GM21619 (cell line): ENCODE data around the gene OTOS.
A peak's percentile ranks its signal among the peaks of the same experiment; 100 is the strongest.

Source experiments
- ATAC-seq: cut with Tn5 transposase; IDR thresholded peaks from one replicate; pipeline ENCODE4 v1.9.1; 2021; ENCODE audit not compliant: unreplicated experiment

OTOS gene

DNA sequence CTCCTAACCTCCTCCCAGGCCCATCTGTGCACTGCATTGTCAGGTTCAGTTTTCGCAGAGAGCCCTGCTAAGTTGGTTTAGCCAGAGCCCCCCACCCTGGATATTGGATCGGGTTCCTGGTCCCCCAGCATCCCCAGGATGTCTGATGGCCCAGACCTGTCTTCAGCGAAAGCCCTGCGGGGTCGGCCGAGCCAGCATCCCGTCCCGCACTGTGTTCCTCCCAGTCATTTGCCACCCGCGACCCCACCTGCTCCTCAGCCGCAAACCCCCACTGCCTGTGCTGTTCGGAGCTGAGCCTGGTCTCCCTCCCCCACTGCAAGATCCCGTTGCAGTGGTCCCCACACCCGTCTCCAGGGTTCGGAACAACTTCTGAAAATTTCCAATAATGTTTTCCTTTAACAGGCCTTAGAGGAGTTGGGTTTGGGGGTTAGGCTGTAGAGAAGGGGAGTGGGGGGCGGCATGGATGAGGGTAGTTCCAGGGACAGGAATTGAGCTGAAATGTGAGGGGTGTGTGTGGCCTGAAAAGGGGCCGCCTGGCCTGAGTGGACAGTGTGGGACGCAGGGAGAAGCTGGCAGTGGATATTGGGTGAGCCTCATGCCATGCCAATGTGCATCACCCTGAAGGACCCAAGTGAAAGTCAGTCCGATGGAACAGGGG, 2.7 kb downstream of the OTOS start:
- ATAC-seq, result no peak

GRCh38 chr2:240136671-240137292, 3.7 kb downstream of the OTOS start:
- peak; percentile 15 for ATAC-seq

- ATAC-seq, result peak; percentile 97
Measured at GRCh38 chr2:240136013-240136670, 4.3 kb downstream of the OTOS start, which contains the start of gene COPS9. Gene COPS9, minus strand, starts transcription at chr2:240136305. Its CDS starts 21 bp downstream, at chr2:240136284.

GRCh38 chr2:240135706-240136012, 4.8 kb downstream of the OTOS start:
- ATAC-seq, result peak; percentile 11

- no peak for ATAC-seq
Measured at GRCh38 chr2:240134956-240135520, 5.4 kb downstream of the OTOS start.

DNA sequence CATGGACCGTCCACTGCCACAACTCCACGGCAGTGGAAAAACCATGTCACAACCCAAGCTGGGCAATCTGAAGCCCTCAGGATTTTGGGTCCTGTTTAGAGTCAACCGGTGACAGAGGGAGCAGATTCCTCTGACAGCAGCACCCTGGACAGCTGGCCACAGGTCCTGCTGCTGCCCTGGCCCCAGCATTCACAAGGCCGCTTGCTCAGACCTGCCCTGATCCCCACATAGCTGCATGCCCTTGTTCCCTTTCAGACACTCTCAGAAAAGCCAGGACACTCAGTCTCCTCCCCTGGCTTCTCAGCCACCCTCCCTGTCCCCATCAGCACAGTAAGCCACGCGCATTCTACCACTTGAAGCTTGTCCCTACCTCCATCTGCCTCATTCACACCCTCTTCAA, 6.0 kb downstream of the OTOS start:
- ATAC-seq, result no peak

DNA sequence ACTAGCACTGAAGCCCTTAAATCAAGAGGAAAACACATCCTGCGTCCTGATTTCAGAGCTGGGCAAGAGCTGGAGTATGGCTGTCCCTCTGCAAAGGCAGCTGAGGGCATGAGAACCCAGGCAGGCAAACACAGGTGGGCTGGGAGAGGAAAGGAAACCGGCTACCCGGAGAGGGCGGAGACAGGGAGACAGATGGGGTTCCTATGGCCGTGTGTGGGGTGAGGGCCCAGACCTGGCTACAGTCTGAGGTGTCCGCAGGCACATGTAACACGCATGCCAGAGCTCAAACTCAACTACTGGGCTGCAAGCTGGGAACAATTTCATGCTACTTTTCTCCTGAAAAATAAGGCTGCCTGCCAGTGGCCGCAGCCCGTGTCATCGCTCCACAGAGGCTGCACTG, 7.1 kb downstream of the OTOS start:
- no peak for ATAC-seq

- ATAC-seq, result no peak
Measured at GRCh38 chr2:240132651-240132980, 7.8 kb downstream of the OTOS start.

DNA sequence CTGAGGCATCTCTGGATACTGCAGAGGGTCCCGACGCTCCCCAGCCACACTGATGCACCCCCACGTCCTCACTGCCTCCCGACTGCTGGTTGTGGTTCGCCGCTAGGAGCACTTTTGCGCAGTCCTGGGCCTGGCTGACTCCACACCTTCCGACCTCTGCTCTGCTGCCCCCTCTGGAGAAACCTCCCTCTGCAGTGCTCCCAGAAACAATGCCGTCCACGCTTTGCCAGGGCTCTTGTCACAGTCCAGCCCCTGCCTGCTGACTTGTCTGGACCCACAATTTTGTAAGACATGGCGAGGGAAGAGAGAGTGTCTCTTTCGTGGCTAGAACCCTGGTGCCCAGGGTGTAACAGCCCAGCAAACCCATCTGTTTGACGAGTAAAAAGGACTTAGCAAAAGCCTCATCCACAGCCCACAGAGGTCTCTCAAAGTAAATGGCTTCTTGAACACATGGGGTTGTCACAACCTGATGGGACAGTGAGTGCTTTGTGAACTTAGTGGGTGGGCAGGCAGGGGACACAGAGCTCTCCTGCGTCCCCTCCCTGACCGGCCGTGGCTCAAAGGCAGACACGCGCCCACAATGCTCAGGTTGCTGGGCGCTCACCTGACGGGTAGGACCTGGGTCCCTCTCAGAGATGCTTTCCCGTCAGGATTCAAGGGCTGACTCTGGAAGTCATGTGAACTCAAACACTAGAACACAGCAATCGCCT, 8.4 kb downstream of the OTOS start:
- ATAC-seq, result no peak

GRCh38 chr2:240131296-240131695, 9.2 kb downstream of the OTOS start:
- no peak for ATAC-seq

DNA sequence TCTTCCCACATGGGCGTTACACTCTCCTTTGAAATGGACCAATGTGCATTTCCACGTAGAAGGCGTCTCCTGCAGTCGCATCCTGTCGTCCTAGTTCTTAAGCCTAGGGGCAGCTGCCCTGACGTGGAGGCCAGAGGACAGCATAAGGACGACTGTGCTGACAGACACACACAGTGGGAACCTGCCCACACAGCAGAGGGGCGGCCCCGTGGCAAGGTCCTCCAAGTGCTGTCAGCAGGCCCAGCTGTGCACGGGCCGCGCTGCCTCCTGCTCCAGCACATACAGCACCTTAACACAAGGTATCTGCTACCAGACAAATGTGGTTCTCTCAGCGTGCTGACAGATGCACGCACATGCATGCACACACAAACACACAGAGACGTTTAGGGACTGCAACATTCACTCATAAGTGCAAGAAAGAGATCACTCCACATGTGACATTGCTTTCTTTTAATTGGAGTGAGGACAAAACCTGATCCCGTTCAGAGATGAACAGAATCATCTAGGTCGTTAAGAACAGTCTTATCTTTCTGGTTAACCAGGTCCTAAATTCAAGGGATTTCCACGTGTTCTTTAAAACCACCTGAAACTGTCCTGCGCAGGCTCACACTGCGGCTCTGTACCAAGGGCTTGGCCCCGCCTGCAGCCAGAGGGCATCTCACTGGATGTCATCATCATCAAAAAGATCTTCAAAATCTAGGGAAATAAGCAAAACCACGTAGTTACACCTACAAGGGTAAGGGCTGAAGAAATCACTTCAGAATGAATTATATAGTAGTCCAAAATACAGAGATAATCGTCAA, 9.9 kb downstream of the OTOS start:
- ATAC-seq, result no peak

DNA sequence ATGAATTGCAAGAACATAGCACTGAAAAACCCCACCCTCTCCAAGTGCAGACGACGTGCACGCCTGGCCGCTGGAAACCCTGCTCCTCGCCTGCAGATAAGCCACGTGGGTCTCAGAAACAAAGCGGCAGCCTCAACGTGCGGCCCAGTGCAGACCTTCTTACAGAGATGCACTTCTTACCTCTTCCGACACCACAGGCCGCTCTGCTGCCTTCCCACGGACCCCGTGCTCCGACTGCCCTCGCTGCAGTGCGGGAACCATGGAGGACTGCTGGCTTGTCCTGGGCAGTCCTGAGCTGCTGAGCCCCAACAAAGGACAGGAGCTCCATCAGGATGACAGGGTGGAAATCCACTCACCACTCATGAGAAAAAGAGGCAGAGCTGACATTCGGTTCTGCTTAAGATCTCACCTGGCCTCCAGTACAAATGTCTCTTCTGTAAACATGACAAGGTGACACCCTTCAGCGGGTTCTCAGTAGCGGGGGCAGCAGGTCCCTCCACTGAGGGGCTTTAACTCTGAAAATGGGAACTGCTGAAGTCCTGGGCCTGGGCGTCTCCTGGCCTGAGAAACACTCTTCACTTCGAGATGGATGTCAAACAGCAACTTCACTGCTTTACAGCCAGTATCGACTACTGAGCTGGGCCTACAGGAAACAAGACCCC, 10.6 kb downstream of the OTOS start:
- no peak for ATAC-seq

DNA sequence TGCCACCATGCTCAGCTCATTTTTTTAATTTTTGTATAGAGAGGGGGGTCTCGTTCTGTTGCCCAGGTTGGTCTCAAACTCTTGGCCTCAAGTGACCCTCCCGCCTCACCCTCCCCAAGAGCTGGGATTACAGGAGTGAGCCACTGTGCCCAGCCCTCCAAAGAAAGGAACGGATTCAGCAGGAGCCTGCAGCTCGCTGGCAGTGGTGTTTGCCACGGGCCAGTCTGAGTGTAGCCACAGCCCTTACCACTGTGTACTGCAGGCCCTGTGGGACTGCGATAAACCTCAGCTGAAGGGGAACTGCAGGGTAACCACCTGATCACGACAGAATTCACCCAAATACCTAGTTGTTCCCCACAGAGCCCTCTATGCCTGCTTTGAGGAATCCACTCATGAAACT, 11.1 kb downstream of the OTOS start:
- ATAC-seq, result no peak

GRCh38 chr2:240128608-240129145, 11.8 kb downstream of the OTOS start:
- ATAC-seq, result no peak

- ATAC-seq, result no peak
Measured at GRCh38 chr2:240127911-240128607, 12.4 kb downstream of the OTOS start.

DNA sequence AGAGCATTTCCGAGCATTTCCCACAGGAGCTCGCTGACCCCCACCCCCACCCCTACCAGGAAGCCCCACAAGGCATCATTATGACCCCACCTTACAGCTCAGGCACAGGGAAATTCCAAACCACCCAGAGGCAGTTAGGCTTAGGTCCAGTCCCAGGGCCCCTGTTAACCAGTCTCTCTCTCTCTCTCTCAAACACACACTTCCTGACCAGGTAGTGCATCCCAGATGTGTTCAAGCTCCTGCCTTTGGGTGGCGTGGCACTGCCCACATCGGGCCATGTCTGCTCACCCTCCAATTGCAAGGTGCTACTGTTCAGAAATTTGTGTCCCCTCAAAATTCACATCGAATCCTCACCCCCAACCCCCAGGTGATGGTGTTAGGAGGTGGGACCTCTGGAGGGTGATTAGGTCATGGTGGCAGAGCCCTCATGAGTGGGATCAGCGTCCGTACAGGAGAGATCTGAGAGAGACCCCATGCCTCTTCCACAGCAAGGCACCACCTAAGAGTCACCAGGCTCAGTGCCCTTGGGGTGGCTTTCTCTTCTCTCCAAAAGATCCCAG, 13.2 kb downstream of the OTOS start:
- no peak for ATAC-seq

DNA sequence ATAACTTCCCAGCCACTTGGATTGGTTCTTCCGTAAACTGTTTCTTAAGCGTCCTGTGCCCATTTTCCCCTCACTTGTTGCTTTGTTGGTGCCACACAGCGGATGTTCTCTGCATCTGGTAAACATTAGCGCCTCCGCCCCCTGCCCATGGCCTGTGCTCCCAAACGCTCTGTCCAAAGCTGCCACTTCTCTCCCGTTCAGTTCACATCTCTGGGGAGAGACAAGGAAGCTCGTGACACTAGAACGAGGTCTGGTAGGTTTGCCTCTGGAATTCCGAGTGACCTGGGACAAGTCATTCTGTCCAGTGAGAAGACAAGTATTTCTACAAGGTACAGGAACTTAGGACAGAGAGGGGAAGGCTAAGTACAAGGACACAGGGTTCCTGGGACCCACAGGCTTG, 13.7 kb downstream of the OTOS start:
- ATAC-seq, result no peak

DNA sequence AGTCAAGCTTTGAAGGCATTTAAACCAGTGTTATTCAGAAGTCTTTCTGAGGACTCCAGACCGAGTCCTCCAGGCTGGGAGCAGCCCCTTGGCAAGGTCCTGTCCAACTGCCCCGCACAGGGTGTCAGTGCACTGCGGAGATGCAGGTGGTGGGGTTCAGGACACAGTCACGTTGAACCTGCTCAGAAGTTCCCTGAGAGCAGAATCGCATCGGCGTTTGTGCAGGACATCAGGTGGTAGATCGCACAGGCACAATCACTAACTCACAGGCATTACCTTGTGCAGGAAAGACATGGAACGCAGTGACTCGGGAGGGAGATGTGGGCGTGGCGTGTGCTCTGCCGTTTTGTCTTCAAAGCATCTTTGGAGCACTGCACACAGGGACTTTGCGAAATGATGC, 14.7 kb downstream of the OTOS start:
- ATAC-seq, result no peak

- no peak for ATAC-seq
Measured at GRCh38 chr2:240124651-240125030, 15.8 kb downstream of the OTOS start.
